ELF-1 (cell line): ENCODE data around the gene BAAT.

ENCODE experiments used
- DNase-seq: peaks from one replicate; pipeline ENCODE4 v3.0.0-alpha.2; 2016; ENCODE audit warnings: low read depth, low spot score

The BAAT gene

DNA sequence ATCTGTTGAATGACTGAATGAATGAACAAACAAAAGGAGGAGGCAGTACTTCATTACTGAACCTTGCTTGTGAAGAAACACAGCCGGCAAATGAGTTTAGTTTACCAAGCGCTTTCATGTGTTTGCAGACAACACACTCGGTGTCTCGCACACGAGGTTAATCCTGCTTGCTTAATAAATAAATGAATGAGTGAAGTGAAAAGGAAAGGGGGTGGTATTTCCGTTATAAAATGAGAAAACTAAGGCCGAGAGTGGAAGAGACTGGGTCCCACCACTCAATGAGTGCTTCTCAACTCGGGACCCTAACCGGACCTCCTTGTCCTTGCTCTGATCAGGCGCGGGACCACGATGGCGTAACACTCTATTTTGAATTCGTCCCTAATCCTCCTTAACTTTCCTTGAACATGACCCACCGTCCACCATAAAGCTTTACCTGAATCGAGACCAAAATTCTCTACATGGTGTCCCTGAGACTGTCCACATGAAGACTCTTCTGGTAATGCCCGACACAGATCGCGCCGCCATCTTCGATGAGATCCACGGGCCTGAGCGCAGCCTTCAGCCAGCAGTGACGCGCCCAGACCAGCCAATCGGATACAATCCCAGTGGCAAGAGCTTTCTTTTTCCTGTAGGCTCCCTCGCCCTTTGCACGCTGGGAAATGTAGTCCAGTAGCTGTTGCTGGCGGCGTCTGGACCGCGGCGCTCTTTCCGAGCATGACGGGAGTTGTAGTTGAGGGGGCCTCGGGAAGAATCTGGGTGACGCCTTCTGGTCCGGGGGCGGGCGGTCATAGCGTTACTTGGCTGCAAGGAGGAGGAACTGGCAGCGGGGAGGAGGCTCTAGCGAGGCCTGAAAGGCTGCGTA, 13.5 kb upstream of the BAAT start, which contains the start of the genes MRPL50 and ZNF189:
MRPL50 (minus strand) TSS at position 551 of the 862 bp plus-strand sequence; CDS start at position 525, 26 bp downstream.
ZNF189 (plus strand) TSS at position 784 of the 862 bp plus-strand sequence. CDS start 306 bp downstream, outside the sequence.
- peak; percentile 99 for DNase-seq

DNA sequence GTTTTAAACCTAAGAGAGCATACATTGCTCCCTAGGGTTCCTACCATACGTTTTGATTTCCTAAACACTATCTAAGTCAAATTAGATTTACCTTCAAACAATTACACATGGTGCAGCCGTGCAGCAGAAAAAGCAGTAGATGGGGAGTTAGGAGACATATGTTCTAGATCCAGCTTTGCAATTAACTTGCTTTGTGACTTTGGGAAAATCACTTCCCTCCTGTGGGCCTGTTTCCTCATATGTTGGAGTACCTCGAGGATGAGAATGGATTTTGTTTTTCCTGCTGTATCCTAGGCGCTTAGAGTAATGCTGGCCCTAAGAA, 12.9 kb upstream of the BAAT start:
- no peak for DNase-seq

DNA sequence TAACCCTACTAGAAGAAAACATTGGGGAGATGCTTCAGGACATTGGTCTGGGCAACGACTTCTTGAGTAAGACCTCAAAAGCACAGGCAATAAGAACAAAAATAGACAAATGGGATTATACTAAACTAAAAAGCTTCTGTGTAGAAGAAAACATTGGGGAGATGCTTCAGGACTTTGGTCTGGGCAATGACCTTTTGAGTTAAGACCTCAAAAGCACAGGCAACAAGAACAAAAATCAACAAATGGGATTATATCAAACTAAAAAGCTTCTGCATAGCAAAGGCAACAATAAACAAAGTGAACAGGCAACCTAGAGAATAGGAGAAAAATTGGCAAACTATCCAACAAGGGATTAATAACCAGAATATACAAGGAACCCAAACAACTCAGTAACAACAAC, 9.9 kb upstream of the BAAT start:
- no peak for DNase-seq

DNA sequence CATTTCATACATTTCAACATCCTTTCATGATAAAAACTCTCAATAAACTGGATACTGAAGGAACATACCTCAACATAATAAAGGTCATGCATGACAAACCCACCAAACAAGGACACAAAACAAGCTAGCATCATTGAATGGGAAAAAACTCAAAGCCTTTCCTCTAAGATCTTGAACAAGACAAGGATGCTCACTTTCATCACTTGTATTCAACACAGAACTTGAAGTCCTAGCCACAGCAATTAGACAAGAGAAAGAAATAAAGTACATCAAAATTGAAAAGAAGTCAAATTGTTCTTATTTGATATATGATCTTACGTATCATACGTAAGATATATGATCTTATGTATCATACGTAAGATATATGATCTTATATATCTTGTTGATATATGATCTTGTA, 8.3 kb upstream of the BAAT start:
- DNase-seq = no peak

DNA sequence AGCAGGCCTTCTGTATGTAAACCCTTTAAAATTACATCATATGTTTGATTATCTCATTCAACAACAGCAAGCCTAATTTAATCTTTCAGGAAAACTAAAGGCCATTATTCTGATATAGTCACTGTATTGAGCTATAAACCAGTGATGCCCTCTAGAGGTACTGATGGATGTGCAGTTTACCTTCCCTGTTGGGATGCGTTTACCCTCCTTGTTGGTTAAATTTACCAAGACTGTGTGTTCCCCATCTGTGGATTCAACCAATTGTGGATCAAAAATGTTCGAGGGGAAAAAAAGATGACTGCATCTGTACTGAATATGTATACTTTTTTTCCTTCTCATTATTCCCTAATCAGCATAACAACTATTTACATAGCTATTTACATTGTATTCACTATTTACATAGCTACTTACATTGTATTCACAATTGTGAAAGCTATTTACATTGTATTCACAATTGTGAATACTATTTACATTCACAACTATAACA, 3.7 kb upstream of the BAAT start:
- DNase-seq = no peak

DNA sequence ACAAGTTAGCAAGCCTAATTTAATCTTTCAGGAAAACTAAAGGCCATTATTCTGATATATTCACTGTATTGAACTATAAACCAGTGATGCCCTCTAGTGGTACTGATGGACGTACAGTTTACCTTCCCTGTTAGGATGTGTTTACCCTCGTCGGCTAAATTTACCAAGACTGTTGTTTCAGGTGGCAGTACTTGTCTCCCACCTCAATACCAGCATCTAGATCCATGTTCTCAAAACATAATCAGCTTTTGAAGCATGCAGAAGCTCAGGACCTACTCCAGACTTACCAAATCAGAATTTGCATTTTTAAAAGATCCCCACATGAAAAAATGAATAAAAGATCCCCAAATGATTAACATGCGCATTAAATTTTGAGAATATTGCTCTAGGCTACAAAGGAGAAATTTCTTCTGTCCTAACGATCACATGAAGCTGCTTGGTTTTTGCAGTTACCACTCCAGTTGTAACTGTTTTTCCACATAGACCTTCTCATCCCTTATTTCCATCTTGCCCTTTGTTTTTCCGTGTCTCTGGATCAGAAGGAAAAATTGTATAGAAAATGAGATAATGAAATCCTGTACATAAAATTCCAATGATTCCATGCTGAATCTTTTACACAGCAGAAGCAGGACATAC, 3.2 kb upstream of the BAAT start:
- DNase-seq = no peak

DNA sequence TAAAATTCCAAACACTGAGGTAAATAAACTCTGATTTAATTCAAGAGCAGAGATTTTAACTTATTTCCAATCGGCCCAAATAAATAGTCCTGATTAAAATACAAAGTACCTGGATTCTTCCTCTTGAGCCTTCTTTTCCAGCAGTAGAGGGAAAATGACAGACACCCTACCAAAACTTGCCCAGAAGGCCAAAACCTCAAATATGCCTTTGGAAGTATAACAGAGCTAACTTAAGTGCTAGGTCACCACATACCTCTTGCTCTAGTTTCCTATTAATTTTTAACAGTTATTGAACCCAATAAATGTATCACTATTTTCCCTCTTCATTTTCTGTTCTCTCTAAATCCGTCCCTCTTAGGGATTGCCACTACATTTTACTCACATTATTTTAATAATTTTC, 1.4 kb downstream of the BAAT start:
- DNase-seq = no peak

DNA sequence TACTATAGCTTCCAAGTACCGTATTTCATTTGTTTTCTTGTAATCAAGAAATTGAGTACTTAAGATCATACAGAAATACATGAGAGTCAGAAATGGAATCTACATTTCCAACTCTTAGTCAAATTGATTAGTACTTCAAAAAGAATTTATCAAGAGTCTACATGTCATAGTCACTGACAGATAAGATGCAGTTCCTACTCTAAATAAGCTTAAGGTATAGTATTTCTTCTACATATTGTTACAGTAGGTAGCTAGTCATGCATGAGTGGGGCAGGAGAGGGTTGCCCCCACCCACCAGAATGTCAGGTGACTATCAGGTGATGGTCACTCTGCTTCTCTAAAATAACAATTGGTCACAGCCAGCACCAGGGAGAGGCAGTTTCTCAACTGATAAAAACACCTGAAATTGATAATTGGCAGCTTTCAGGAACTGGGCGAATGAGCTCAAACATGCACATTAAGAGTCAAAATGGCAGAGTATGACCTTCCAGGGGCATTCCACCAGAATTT, 2.9 kb downstream of the BAAT start:
- DNase-seq = no peak

DNA sequence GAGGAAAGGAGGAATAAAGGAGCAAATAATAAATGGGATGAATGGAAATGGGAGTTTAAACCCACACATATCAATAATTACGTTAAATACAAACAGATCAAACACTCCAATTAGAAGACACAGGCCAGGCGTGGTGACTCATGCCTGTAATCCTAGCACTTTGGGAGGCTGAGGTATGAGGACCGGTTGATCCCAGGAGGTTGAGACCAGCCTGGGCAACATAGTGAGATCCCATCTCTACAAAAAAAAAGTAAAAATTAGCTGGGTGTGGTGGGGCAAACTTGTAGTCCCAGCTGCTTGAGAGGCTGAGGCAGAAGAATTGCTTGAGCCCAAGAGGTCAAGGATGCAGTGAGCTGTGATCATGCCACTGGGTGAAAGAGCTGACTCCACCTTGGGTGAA, 3.7 kb downstream of the BAAT start:
- DNase-seq = no peak

DNA sequence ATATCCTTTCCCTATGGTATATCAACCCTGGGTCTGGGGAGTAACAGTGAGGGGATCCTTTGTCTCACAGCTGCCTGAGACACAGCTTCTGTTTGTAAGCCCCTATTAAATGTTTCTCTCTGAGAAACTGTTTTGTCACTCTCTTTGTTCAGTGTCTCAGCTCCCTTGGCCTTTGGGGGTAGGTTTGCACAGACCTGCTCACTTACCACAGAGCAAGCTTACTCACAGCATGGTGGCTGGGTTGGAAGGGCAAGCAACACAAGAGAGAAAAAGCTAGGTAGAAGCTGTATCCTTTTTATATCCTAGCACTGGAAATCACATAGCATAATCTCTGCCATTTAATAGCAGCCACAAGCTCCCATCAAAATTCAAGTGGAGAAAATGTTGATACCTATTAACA, 4.5 kb downstream of the BAAT start:
- DNase-seq = no peak

DNA sequence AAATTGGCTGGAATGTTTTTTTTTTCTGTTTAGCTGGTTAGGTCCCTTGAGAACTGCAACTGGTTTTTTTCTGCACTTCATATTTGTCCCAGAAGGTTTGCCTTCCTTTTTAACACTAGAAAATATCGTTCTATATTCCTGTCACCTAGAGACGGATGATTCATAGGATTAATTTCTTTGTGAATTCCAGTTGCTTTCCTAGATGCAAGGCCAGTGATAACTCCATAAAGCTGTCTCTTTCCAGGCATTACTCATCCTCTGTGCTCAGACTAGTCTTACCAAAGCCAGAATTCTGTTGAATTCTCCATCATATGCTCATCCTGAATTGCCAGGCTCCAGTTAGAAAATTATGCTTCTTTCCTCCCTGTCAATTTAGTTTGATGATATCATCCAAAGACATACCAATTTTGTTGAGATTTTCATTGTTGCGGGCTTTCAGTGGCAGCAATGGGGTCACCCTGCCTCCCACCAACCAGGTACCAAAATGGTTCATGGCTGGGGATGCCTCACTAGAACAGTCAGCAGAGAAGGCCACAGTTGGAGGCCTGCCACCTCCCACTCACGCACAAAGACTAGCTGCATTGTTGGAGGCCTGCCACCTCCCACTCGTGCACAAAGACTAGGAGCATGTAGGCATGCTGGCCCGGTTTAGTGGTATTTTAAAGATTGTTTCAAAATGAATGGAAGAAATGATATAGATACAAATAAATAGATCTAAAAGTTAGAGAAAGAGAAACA, 8.5 kb downstream of the BAAT start:
- DNase-seq = no peak

DNA sequence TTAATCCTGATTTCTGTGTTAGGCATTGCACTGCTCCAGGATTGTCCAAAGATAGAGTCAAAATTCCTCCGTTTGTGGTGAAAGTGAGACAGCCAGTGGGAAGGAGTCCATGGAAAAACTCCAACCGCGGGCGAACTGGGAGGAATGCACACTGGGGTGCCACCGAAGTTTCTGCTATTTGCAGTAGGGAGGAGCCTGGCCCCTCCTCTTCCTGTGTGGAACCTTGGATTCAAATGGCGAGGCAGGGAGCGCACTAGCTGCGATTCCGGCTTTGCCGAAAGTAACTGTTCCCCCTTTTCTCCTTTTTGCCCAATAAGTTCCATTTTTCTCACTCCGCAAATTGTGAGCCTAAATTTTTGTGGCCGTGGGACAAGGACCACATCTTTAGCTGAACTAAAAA, 9.3 kb downstream of the BAAT start:
- DNase-seq = no peak

DNA sequence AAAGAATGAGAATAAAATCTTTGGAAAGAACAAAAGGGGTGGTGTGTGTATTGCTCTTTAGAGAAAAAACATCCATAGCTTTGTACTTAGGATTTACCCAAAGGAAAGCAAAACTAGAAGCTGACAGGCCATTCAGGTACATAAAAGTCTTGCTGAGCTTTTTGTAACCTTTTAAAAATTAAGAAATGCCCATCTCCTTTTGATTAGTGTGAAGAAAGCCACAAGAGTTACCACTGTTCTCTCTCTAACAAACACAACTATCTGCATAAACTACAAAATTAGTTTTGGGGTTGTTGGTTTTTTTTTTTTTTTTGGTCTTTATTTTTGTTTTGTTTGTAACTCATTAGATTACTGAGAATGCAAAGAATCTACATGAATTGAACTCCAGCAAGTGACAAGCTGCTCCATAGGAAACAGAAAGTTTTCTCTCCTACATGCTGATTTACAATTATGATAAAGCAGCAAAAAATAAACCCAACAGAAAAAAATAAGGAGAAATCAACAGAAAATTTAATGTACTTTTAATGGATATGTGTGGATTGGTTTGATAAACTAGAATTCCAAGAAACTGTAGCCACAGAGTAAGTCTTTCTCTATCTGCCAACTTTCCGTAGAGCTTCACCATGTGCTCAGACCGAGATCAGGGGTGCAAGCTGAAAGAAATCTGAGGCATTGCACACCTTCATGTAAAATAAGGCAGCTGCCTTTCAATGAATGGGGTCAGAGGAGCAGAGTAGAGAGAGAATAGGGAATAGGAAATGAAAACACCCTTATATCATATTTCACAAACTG, 12.3 kb downstream of the BAAT start:
- no peak for DNase-seq

DNA sequence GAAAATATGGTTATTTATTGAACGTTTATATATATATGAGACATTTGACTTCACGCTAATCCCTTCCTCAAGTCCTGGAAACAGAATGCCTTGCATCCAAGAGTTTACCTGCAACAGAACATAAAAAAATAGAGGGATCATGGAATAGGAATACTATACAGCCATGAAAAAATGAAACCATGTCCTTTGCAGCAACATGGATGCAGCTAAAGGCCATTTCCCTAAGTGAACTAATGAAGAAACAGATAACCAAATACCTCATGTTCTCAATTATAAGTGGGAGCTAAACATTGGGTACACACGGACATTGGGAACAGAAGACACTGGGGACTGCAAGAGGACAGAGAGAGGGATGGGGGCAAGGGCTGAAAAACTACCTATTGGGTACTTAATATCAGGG, 13.0 kb downstream of the BAAT start:
- DNase-seq = no peak

DNA sequence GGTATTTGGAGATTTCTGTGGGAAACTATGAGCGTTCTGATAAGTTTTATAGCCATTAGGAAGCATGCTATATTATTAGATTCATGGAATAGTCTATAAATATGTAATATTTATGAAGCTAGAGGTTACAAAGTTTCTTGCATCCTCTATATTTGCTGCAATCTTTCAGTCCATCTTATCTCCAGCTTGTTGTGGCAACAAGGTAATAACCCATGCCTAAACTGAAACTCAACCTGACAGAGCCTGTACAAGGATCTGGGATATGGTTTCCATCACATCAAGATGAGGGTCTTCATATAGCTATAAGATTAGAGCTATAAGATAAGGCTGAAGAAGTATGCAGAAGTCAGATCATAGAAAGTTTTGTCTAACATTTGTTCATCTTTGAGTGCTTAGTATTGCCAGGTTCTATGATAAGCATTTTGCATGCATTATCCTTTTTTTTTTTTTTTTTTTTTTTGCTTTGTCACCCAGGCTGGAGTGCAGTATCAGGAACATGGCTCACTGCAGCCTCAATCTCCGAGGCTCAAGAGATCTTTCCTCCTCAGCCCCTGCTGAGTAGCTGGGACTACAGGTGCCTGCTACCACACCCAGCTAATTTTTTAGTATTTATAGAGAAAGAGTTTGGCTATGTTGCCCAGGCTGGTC, 14.8 kb downstream of the BAAT start:
- no peak for DNase-seq

DNA sequence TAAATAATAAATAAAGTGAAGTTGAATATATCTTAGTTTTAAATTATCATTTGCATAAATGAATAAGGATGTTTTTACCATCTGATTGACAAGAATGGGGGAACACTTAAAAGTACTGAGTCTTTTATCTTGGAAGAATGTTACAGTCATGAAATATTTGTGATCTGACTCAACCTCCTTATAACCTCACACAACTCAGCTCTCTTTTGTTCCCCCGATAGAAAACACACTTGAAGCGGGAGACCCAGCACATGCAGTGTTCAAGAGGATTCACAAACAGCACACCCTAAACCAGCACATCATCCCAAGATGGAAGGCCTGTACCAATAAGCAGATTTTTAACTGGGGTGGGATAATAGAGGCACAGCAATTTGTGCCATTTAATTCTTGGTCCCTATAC, 15.5 kb downstream of the BAAT start:
- no peak for DNase-seq

DNA sequence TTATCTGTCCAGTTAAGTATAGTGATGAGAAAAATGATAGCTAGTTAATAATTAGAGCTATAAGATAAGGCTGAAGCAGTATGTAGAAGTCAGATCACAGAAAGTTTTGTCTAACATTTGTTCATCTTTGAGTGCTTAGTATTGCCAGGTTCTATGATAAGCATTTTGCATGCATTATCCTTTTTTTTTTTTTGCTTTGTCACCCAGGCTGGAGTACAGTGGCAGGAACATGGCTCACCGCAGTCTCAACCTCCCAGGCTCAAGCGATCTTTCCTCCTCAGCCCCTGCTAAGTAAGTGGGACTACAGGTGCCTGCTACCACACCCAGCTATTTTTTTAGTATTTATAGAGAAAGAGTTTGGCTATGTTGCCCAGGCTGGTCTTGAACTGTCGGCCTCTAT, 17.5 kb downstream of the BAAT start:
- DNase-seq = no peak

DNA sequence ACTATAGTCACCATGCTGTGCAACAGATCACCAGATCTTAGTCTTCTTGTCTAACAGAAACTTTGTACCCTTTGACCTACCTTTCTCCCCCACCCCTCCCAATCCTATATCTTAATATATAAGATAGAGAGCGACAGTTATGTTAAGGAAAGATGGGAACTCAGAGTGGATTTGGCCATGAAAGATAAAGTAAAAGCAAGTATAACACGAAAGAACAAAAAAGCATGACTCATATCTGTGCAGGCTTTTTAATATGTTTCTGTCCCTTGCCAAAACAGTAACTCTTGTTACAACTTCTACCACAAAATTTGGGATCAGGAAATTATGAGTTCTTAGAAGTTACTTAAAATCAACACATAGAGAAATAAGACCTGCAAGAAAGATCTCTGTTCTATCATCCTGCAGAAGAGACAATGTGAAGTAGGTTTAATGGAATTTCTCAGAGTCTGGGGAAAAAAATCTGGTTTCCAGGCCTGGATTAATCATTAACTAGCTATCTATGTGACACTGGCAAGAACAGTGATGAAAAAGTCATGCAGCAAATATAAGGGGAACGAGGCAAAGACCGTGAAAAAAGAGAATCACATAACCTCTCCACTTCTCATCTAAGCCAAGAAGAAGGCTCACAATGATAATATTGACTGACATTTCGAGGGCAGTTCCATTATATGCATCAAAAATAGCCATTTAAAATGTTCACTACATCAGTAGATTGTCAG, 18.6 kb downstream of the BAAT start:
- no peak for DNase-seq

DNA sequence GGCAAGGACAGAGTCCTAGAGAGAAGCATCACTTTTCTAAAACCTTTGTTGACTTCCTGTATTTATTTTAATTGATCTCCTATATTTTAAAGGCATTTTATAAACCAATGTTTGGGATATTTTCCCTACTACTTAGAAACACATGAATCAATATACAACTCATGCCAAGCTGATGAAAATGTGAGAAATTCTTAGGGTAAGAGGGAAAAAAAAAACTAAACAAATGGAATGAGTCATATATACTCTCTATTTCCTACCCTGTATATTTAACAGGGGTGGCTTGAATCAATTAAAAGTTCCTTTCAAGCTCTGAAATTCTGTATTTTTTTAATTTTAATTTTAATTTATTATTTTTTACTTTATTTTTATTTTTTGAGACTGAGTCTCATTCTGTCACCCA, 19.6 kb downstream of the BAAT start:
- no peak for DNase-seq

DNA sequence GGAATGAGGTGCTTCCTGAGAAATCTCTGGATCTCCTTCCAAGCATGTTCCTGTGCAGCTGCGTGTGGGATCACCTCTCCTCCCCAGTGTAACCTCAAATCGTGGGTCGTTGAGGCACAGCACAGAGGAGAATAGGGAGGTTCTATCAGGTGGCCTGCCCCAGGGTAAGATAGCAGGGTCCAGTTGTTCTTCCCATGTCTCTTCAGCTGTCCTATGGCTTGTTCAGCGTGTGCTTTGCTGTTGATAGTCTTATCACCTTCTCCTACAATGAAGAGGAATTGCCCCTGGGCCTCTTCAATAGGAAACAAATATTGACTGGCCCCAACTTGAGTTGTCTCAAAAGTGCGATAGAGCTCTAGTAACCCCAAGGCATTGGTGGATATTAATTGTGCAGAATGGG, 22.4 kb downstream of the BAAT start:
- DNase-seq = no peak
